HEK293T (cell line): ENCODE measurements around the gene JMJD6.
A peak's percentile ranks its signal among the peaks of the same experiment; 100 is the strongest.
"Not testable (repeated sequence)": the region's sequence is repeated elsewhere in the genome, so short reads cannot be mapped to it uniquely, and the experiment has no call there.

Experiments
- CTCF ChIA-PET: fragments of 350-600 bp; formaldehyde crosslinking; extraction: SDS; loops from one replicate; lab custom pipeline; 2021; ENCODE audit warnings: antibody characterized with exemption, inconsistent platforms; lab: Yijun Ruan, JAX
- POLR2A ChIA-PET: fragments of 350-600 bp; formaldehyde crosslinking; extraction: SDS; loops from one replicate; lab custom pipeline; 2020; ENCODE audit warnings: antibody characterized with exemption, inconsistent platforms; lab: Yijun Ruan, JAX
- DNase-seq: peaks from one replicate; pipeline ENCODE4 v3.0.0; 2012; ENCODE audit warnings: mixed read lengths; ENCODE audit errors: extremely low spot score
- ARNT ChIP-seq: fragments of 450-650 bp; IDR thresholded peaks from 2 replicates; pipeline ENCODE4 v1.6.1; 2017; ENCODE audit warnings: mild to moderate bottlenecking
- BHLHE40 ChIP-seq: fragments of 450-650 bp; IDR thresholded peaks from 2 replicates; pipeline ENCODE4 v1.6.1; 2016; ENCODE audit warnings: mild to moderate bottlenecking, moderate library complexity, borderline replicate concordance
- CTBP1 ChIP-seq: fragments of 450-650 bp; IDR thresholded peaks from 2 replicates; pipeline ENCODE4 v1.6.1; 2016; ENCODE audit warnings: borderline replicate concordance
- ELF4 ChIP-seq: fragments of 450-650 bp; IDR thresholded peaks from 2 replicates; pipeline ENCODE4 v1.6.1; 2017; ENCODE audit warnings: antibody characterized with exemption
- FOXA1 ChIP-seq: fragments of 450-650 bp; IDR thresholded peaks from 2 replicates; pipeline ENCODE4 v1.6.1; 2016; ENCODE audit warnings: mild to moderate bottlenecking
- FOXK2 ChIP-seq: fragments of 450-650 bp; IDR thresholded peaks from 2 replicates; pipeline ENCODE4 v1.6.1; 2016; ENCODE audit warnings: mild to moderate bottlenecking
- FOXM1 ChIP-seq: fragments of 450-650 bp; IDR thresholded peaks from 2 replicates; pipeline ENCODE4 v1.6.1; 2017; ENCODE audit warnings: mild to moderate bottlenecking, borderline replicate concordance
- HDGF ChIP-seq: fragments of 450-650 bp; IDR thresholded peaks from 2 replicates; pipeline ENCODE4 v1.6.1; 2017; ENCODE audit warnings: antibody characterized with exemption, borderline replicate concordance
- L3MBTL2 ChIP-seq: fragments of 450-650 bp; conservative IDR thresholded peaks from 2 replicates; pipeline ENCODE4 v1.6.1; 2016; ENCODE audit warnings: mild to moderate bottlenecking
- LEF1 ChIP-seq: fragments of 450-650 bp; IDR thresholded peaks from 2 replicates; pipeline ENCODE4 v1.6.1; 2017; ENCODE audit warnings: mild to moderate bottlenecking, borderline replicate concordance
- NFRKB ChIP-seq: fragments of 450-650 bp; IDR thresholded peaks from 2 replicates; pipeline ENCODE4 v1.6.1; 2016; ENCODE audit warnings: mild to moderate bottlenecking, moderate library complexity
- SP1 ChIP-seq: fragments of 450-650 bp; IDR thresholded peaks from 2 replicates; pipeline ENCODE4 v1.6.1; 2017
- SUZ12 ChIP-seq: fragments of 450-650 bp; IDR thresholded peaks from 2 replicates; pipeline ENCODE4 v1.6.1; 2016; ENCODE audit warnings: mild to moderate bottlenecking
- TARDBP ChIP-seq: fragments of 450-650 bp; IDR thresholded peaks from 2 replicates; pipeline ENCODE4 v1.6.1; 2016
- ZNF384 ChIP-seq: fragments of 450-650 bp; IDR thresholded peaks from 2 replicates; pipeline ENCODE4 v1.6.1; 2016
- TF ChIP-seq, protein P1 (sequence below): fragments of 450-650 bp; IDR thresholded peaks from 2 replicates; pipeline ENCODE4 v1.6.1; 2016

JMJD6 gene

GRCh38 chr17:76726776-76727718, 641 bp upstream of the JMJD6 start, which contains the start of gene METTL23:
METTL23 (plus strand) TSS chr17:76726839; CDS start chr17:76729711, 2,872 bp downstream.
- CTCF ChIA-PET: interaction anchor here (0.7 to 1.5 kb wide), 5 partner anchors 12 to 113 kb away, joined by 3 to 5 read pairs (median 3); no protein-coding TSS in a partner anchor
- TF ChIP-seq FOXK2 (no peak), HDGF (no peak), FOXM1 (no peak), TARDBP (no peak), LEF1 (no peak), BHLHE40 (no peak), L3MBTL2 (peak; percentile 85), CTBP1 (peak; percentile 21; the same call in 1 of the 2 replicates), SUZ12 (no peak), ZNF384 (no peak), SP1 (no peak), ELF4 (no peak), NFRKB (no peak), ARNT (no peak), FOXA1 (no peak)
- TF ChIP-seq, protein P1, sequence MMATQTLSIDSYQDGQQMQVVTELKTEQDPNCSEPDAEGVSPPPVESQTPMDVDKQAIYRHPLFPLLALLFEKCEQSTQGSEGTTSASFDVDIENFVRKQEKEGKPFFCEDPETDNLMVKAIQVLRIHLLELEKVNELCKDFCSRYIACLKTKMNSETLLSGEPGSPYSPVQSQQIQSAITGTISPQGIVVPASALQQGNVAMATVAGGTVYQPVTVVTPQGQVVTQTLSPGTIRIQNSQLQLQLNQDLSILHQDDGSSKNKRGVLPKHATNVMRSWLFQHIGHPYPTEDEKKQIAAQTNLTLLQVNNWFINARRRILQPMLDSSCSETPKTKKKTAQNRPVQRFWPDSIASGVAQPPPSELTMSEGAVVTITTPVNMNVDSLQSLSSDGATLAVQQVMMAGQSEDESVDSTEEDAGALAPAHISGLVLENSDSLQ: 0 out of 2 replicates have a peak, but pooled peaks have one; percentile 0
- DNase-seq: peak; percentile 71
- POLR2A ChIA-PET: interaction anchor here (0.7 to 6.2 kb wide), 13 partner anchors 8 to 187 kb away, joined by 3 to 58 read pairs (median 4); partner anchors contain the start of genes MFSD11, MGAT5B, MXRA7 and PRCD

DNA sequence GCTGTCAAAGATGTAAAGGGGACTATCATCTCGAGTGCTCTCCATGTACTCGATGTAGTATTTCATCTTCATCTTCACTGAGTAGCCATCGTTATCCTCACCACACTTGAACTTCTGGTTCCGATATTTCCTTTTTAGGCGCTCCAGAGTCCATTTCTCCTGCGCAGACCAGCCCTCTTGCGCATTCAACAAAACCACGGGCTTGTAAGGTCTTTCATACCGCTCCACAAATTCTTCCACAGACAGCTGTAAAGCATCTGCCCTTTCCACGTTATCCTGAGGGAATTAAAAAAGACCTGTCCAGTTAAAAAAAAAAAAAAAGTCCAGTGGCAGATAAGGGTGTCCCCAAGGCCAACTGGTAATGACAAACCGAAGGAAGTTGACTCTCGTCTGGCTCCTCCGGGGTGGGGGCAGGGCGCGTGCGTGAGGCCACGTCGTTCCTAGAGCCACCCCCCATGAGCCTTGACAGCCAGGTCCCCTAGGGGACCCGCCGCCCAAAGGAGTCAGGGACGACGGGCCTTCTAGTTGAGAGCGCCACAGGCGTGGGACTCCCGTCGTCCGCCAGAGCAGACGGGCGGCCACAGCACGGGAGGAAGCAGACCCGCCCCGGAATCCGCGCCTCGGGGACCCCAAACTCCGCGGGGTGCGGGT, 701 bp downstream of the JMJD6 start:
- CTCF ChIA-PET: interaction anchor here (0.6 to 0.7 kb wide), 3 partner anchors 9 to 130 kb away, joined by 3 to 4 read pairs (median 3); no protein-coding TSS in a partner anchor
- no peak for TF ChIP-seq SUZ12
- TF ChIP-seq HDGF: no peak
- TF ChIP-seq BHLHE40: no peak
- TF ChIP-seq NFRKB: no peak
- TF ChIP-seq L3MBTL2: 0 out of 2 replicates have a peak, but pooled peaks have one; percentile 49
- TF ChIP-seq, protein P1: no peak
- TF ChIP-seq LEF1: no peak
- no peak for TF ChIP-seq FOXK2
- no peak for TF ChIP-seq CTBP1
- no peak for TF ChIP-seq SP1
- peak; percentile 43; the same call in 1 of the 2 replicates for TF ChIP-seq ARNT
- peak; percentile 52; the same call in 1 of the 2 replicates for TF ChIP-seq ZNF384
- TF ChIP-seq FOXA1: no peak
- peak; percentile 58 for DNase-seq
- POLR2A ChIA-PET: interaction anchor here (0.7 to 6.2 kb wide), 9 partner anchors 9 to 185 kb away, joined by 3 to 58 read pairs (median 7); partner anchors contain the start of genes MFSD11, MXRA7, PRCD and SRSF2

DNA sequence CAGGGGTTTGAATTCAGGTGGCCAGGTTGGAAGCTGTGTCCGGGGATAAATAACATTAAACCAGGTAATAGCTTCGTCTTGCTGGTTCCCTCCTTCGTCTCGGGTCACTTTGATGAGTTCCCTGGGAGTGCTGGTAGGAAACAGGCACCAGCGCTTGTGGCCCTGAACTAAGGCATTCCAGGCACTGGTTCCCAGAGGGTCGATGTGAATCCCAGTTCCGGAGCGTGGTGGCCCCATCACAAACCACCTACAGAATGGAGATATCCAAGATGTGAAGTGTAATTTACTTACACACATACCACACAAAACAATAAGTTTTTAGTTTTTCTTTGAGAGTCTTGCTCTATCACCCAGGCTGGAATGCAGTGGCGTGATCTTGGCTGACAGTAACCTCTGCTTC, 2.6 kb downstream of the JMJD6 start:
- TF ChIP-seq FOXK2: no peak
- no peak for TF ChIP-seq FOXM1
- no peak for TF ChIP-seq LEF1
- no peak for TF ChIP-seq NFRKB
- TF ChIP-seq BHLHE40: no peak
- TF ChIP-seq TARDBP: no peak
- TF ChIP-seq SP1: no peak
- TF ChIP-seq SUZ12: no peak
- no peak for TF ChIP-seq ARNT
- no peak for TF ChIP-seq ELF4
- TF ChIP-seq CTBP1: no peak
- TF ChIP-seq FOXA1: no peak
- no peak for TF ChIP-seq ZNF384
- TF ChIP-seq, protein P1: no peak
- no peak for TF ChIP-seq L3MBTL2
- TF ChIP-seq HDGF: no peak
- ChIA-PET CTCF (no interaction called here), POLR2A (interaction anchor here (2.4 to 6.2 kb wide), 2 partner anchors 12 to 14 kb away, joined by 7 to 58 read pairs; partner anchors contain the start of genes MFSD11 and SRSF2)
- DNase-seq: no peak

- DNase-seq, CTCF ChIA-PET: not testable (repeated sequence)
- POLR2A ChIA-PET: interaction anchor here (1.3 to 2.4 kb wide), 2 partner anchors 11 to 14 kb away, joined by 3 to 7 read pairs; no protein-coding TSS in a partner anchor
These were observed 3.4 kb downstream of the JMJD6 start for GRCh38 chr17:76722977-76723376.

DNA sequence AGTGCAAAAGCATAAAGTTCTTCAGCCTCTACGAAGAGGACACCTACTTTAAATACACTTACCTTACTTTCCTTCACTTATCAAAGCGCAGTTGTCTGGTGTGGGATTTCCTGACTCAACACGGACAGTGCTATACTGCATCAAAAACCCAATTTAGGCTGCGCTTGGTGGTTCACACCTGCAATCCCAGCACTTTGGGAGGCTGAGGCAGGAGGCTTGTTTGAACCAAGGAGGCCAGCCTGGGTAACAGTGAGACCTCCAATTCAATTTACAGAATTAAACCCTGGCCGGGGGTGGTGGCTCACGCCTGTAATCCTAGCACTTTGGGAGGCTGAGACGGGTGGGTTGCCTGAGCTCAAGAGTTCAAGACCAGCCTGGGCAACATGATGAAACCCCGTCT, 4.1 kb downstream of the JMJD6 start:
- ChIA-PET CTCF (no interaction called here), POLR2A (interaction anchor here (1.3 to 1.8 kb wide), 2 partner anchors 14 to 51 kb away, joined by 3 to 4 read pairs; no protein-coding TSS in a partner anchor)
- no peak for DNase-seq
- TF ChIP-seq L3MBTL2 (no peak), CTBP1 (no peak), NFRKB (no peak)
